Activated CD8-positive, alpha-beta memory T cell treated with anti-CD3 and anti-CD28 coated beads, Interleukin-2, amount 50 U/mL, for 24 hours (primary cell): ENCODE measurements around the gene TOB2.
"Not testable (repeated sequence)": the region's sequence is repeated elsewhere in the genome, so short reads cannot be mapped to it uniquely, and the experiment has no call there.

ENCODE experiments used
- DNase-seq: peaks from one replicate; pipeline ENCODE4 v3.0.0-alpha.2; 2020; ENCODE audit errors: extremely low read depth

Gene TOB2

DNA sequence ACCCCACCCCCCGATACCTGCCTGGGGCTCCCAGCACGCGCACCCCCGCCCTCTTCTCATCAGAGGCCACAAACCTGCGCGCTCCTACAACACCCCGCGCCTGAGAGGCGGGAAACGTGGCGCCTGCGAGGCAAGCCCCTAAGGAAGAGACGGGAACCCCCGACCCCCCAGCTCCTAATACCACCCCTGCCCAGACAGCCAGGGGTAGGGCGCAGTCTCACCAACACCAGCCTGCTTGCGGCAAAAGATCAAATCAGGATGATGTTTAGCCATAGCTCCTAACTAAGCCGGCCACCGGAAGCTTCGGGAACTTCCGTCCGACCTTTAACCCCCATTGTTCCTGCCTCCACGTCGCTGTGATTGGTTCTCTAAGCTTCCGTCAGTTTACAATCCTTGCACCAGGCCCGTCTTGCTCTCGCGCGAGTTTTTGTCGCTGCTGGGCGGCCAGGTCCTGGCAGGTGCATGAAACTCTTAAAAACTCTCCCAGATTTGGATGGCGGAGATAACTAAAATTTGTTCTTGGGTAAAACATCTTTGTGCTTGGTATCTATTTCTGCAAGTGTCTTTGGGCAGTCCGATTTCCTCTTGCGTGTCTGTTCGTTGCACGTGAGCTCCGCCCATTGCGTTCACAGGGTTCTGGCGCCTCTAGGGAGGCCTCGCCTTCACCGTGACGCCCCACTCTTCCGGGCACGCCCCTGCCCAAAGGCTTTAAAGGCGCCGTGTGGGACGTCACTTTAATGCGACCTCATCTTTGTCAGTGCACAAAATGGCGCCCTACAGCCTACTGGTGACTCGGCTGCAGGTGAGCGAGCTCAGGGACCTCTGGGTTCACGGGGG is 22.0 kb upstream of the TOB2 start, which contains the start of the genes ACO2 and PHF5A:
Gene ACO2, plus strand, starts transcription at position 737 of the 837 bp plus-strand sequence. Its CDS starts 30 bp downstream, at position 767.
Gene PHF5A, minus strand, starts transcription at position 312 of the 837 bp plus-strand sequence. Its CDS starts 39 bp downstream, at position 273.
- DNase-seq, result peak; percentile 98

DNA sequence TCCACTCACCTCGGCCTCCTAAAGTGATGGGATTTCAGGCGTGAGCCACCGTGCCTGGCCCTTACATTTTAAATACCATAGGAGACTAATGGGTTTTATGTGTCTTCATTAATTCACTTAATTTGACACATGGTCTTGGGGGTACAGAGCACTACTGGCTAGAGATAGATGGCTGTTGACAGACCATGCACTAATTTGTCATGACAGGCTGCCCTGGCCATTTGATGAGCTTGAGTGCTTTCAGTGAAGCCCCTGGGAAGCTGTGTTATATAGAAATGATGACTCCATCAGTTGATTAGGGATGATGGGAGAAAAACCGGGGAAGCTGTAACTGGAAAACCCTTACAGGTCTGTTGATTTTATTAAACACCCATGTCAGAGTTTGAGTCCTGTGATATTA is 15.3 kb upstream of the TOB2 start:
- no peak for DNase-seq

DNA sequence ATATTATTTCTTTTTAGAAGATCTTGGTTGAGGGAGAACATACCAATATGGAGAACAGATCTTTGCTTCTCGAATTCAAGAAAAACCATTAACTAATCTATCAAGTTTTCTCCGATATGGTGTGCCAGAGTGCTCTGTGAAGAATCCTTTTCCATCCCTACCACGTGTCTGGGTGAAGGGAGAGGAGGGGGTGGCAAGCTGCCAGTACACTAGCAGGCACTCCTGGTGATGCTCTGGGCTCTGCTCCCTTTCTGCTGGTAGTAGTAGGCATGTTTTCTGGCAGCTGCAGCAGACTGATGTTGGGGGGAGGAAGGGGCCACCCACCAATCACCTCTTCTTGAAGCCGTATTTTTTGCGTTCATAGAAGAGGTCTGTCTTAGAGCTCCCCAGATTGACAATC is 13.5 kb upstream of the TOB2 start:
- not testable (repeated sequence) for DNase-seq

DNA sequence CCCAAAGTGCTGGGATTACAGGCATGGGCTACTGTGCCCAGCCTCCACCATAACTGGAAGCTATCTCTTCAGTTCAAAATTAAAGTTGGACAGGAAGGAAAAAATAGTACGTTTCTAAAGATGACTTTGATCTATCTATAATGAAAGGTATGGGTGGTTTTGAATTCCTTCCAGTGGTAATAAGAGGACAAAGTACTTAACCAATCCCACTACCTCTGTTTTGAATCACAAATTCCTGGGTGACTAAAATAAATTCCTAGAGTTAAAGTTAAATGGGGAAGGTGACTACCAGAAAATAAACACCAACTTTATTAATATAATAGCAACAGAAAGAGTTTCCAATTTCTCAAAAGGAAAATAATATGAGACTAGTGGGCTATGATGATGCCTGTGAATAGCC is 12.8 kb upstream of the TOB2 start:
- no peak for DNase-seq

DNA sequence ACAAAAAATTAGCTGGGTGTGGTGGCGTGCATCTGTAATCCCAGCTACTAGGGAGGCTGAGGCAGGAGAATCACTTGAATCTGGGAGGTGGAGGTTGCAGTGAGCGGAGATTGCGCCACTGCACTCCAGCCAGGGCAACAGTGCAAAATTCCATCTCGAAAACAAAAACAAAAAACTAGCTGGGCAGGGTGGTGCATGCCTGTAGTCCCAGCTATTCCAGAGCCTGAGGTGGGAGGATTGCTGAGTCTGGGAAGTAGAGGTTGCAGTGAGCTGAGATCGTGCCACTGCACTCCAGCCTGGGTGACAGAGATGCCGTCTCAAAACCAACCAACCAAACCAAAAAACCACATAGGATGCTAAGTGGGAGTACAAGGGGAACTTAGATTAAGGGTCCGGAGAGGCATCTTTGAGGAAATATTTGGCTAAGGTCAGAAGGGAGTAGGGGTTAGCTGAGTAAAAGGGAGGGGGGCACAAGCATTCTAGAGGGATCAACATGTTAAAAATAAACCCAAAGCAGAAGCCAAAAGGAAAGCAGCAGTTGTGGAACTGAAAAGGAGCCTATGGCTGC is 11.6 kb upstream of the TOB2 start:
- DNase-seq, result no peak

DNA sequence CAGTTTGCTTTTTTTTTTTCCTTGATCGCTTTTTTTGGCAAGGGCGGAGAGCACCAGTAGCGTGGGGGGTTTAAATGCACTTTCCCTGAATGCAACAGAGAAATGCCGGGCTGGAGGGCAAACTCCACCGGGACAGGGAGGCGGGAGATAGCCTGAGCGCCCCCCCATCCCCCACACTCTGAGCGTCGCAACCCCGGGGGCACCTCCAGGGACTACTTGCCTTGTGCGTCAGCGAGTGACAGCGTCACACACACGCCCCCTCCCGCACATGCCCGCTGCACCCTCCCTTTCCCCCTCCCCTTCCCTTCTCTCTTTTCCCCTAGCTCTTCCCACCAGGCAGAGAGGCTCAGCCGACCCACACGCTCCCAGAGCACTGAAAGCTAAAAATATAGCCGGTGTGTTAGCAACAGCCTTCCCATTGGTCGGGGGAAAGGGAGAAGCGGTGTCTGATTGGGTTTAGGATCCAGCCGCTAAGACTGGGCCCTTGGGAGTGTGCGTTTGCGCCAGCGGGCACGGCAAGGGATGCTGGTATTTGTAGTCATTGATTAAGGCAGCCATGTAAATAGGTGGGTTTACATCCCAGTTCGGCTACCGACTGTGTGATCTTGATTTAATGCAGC is 1.7 kb upstream of the TOB2 start:
- peak; percentile 85 for DNase-seq

DNA sequence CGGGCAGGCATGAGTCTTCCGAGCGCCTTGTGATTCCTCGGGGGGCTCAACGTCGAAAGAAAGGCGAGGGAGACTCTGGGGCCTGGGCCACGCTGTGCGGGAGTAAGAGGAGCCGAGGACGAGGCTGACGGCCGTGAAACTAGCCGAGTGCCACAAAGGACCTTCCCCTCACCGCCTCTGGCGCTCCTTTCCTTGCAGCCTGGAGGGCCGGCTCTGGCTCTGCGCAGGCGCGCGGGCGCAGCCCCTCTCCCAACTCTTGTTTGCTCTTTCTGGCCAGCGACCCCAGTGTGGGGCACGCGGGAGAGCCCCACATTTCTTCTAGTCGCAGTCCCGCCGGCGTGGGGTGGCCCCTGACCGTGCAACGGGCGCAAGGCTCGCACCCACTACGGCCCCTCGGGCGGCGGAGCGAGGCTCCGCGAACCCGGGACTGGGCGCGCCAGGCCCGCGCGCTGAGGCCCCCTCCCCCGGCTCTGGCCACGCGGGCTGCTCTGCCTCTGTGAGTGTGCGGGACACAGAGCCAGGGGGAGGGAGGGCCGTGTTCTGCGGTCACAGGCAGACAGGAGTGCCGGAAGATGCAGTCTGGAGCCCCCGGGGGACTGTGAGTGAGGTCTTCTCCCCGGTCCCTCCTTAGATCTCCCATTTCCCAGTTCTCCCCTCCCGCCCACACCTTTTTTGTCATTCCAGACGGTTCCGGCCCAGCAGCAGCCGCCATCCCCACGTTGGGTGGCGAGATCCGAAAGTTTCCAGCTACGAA is 1.0 kb upstream of the TOB2 start:
- no peak for DNase-seq

DNA sequence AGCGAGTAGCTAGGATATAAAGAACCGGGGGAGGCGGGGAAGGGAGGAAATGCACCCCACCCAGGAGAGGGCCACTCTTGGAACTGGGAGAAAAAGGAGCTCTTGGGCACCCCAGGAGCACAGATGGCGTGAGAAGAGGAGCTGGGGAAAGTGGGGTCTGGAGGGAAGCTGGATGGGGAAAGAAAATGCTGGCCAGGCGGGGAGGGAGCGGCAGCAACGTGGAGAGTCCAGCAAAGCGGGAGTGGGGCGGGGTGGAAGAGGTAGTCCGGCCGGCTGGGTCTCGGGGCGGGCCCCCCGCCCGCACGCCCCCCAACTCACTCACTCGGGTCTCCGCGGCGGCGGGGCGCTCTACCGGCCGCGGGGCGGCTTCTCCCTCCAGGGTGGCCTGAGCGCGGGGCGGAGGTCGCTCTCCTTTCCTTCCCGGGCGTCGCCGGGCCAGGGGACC is 522 bp downstream of the TOB2 start:
- no peak for DNase-seq

DNA sequence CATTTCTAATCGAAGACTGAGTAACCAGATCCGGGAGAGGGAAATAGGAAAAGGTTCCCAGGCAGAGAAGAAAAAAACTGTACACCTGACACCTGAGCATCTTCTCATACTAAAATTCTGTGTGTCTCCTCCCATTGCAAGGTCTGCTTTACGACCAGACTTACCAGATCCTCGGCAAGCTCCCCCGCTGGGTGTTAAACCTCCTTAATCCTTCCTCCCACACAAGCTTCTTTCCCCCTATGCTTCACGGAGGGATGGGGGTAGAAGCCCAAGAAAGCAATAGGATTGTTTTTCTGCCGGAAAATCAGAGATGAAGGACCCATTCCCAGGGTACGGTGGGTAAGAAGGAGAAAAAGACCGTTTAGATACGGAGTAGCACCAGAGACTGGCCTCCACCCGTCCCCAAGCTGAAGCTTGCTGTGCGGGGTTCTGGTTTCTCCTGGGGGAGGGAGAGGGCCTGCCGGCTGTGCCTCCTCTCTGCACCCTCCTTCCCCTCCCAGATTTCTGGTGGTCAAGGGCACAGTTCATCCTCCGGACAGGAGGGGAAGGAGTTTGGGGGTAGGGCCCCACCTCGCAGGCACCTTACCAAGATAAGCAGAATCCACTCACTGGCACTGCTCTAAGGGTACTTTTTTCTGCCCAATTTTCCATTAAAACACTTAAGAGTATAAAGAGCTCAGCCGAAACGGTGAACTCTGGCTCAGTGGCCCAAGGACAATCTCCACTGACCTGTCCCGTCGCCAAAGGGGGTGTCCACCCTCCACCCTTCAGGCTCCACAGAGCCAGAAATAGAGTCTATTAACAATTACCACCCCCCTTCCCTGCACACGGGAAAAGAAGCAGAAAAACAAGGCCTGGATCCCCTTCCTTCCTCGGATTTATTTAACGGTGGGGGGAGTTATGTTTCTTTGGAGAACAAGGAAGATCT is 1.2 kb downstream of the TOB2 start:
- no peak for DNase-seq

DNA sequence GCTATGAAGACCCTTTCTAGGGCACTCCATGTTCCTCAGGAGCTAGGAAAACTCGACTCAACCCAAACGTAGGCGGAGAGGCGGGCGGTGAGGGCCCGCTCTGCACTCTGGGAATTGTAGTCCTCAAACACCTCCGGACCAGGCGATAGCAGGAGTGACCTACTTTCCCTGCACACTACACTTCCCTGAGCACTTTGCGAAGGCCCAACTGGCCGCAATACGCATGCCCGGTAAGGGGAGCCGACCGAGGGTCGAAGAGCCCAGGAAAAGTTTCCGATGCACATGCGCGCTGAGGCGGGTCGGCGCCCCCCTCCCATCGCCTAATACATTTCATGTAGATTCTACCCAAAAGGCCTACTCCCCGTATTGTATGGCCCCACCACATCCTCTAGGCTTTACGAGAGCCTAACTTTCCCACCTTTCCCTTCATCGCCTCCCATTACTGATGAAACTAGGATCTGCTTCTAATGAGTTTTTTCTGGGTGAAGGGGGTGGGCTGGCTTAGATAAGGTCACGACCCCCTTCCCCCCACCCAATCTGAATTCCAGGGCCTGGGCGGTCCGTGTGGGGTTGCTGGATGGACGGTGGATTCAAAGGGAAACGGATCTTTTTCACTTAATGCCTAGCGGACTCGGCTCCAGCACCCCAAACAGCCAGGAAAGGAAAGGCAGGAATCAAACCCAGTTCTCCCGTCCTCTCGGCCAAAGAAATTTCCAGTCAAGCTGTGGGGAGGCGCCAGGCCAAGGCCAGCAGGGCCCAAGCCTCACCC is 2.1 kb downstream of the TOB2 start:
- peak; percentile 68 for DNase-seq

DNA sequence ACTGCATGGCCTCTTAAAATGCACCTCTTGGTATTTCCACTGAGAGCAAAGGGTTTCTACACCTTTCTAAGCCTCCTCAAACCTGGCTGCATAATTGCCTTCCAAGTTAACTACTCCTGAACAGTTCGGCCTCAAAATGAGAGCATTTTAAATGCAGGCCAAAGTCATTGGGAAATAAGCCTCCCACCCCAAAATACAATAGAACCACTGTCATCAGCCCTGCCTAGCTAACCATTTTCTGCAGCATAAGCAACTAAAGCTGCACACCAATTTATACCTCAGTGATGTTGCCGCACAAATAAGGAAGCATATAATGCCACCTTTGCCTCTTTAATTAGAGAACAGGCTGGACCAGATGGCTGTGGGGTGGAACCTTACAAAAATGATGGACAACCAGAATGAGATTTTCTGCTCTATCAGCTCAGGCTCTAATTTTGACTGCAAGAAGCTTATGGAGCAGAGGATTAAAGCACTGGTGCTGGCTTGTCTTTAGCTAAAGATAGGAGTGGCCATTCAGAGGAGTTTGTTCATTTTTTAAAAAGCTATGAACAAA is 4.3 kb downstream of the TOB2 start:
- no peak for DNase-seq

DNA sequence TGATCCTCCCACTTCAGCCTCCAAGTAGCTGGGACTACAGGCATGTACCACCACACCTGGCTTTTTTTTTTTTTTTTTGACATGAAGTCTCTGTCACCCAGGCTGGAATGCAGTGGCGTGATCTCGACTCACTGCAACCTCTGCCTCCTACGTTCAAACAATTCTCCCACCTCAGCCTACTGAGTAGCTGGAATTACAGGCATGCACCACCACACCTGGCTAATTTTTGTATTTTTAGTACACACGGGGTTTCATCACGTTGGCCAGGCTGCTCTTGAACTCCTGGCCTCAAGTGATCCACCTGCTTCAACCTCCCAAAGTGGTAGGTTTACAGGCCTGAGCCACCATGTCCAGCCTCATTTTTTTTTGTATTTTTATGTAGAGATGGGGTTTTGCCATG is 6.1 kb downstream of the TOB2 start:
- not testable (repeated sequence) for DNase-seq

DNA sequence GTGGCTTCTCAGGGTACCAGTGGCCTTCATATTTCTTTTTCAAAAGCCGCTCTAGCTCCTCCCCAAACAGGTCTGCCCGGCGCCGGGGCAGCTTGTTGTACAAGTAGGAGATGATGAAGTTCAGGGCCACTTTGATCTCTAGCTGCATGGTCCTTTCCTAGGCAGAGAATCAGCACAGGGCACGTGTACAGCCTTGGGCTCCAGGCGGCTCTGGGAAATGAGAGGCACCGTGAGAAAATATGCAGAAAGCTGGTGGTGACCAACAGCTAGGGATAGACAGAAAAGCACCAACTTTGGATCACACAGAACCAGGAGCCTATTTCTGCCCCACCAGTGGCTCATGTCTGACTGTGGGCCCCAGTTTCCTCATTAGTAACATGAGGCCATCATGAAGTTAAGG is 9.4 kb downstream of the TOB2 start:
- DNase-seq, result no peak

DNA sequence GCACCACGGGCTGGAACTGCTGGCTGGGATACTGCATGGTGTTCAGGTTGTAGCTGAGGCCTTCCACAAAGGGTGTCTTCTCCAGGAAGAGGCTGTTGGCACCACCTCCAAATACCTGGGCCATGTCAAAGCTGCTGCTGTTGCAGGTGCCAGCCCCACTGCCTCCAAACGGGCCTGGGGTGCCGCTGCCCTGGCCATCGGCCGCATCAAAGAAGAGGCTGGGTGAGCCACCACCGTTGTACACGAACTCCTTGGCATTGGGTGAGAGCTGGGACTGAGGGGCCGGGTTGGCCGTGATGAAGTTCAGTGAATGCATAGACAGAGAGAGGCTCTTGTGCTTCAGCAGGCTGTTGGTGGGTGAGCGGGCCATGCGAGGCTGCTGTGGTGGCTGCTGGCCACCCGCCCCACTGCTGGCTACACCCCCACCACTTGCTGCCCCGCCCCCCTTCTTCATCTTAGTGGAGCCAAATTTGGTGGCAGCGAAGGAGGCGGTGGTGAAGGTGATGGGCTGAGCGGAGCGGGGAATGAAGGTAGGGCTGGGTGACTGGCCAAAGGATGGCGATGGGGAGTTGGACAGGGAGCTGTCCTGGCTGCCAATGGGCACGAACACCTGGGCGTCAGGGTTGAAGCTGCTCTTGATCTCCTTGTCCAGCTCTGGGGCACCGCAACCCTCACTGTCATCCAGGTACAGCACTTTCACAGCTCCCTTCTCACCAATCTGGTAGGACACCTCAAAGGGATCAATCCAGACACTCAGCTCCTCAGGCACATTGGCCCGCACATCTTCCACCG is 10.1 kb downstream of the TOB2 start:
- no peak for DNase-seq

DNA sequence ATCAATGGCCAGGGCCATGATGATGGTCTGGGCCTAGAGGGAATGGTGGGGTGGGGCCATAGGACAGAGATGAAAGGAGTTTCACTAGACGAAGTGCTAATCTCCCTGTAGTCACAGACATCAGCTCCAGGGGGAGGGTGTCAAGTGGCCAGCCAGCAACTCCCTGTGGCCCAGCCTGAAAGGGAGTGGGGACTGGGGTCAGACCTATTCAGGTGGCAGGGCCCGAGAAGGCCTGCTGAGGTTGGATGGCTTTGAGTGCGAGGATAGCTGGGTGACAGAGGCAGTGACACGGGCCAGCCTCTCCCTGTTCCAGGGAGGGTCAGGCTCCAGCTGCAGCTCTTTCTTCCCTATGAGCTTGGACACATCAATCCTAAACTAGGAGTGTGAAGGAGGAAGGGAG is 11.0 kb downstream of the TOB2 start:
- DNase-seq, result no peak

DNA sequence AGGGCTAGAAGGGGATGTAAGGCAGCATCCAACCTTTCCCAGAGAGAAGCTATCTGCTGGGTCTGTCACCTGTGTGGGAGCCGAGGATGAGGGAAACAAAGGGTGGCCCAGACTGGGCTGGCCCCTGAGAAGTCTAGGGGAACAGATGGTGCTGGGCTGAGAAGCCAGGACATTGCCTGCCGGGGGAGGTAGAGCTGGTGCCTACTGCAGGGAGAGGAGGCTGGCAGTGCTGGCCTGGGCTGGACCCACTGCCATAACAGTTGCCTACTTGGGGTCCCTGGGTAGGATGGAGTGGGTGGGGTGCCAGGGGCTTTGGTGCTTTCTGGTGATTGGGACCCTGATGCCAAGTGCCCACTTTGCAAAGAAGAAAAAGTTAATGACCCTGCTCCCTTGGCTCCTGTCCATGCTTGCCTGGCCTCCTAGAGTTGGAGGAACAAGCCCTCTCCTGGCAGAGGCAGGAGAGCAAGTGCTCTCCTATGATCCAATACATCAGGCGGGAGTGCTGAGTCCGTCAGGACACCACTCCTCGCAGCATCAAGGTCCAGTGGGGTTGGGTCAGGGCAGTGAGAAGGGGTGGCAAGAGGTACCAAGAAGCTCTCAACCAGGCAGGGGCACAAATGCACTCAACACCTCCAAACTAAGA is 12.1 kb downstream of the TOB2 start:
- DNase-seq, result not testable (repeated sequence)

DNA sequence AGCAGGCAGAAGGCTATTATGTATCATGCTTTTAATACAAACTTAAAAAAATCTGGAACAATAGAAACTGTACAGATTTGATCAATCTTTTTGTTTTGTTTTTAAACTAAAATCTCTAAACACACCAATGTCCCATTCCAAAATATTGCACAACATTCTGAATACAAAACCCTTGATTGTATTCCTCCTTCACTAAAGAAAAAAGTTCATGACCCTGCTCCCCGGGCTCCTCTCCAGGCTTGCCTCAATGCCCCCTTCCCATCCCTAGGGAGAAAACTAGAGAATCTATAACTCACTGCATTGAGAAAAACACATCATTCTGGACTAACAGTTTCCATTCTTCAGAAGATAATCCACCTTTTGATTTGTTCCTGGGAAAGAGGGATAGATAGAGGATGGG is 13.1 kb downstream of the TOB2 start:
- DNase-seq, result not testable (repeated sequence)

DNA sequence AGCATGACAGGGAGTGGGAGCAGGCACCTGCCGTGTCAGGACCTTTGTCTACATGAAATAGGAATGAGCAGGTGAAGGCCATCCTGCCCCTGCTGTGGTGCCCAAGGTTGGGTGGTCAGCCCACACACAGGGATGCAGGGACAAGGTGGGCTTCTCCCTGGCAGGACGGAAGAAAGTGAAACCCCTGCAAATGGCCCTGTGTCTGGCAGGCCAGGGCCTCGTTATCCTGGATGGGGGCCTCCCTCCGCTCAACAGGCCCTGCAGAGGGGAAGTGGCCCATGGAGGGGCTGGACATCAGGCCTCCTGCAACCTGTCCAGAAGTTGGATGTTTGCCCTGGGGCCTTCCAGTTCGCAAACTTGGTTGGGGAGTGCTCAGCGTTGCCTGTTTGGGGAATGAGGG is 14.9 kb downstream of the TOB2 start:
- DNase-seq, result no peak

DNA sequence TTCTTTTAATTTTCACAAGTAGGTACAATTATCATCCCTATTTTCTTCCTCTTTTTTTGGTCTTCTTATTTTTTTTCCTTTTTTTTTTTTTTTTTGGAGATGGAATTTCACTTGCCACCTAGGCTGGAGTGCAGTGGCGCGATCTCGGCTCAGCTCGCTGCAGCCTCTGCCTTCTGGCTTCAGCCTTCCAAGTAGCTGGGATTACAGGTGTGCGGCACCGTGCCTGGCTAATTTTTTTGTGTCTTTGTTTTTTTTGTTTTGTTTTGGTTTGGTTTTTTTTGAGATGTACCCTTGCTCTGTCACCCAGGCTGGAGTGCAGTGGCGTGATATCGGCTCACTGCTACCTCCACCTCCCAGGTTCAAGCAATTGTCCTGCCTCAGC is 16.7 kb downstream of the TOB2 start:
- DNase-seq, result no peak
